GM19468 (cell line): ENCODE data around the gene LBHD2.
A peak's percentile ranks its signal among the peaks of the same experiment; 100 is the strongest.
"Not testable (repeated sequence)": the region's sequence is repeated elsewhere in the genome, so short reads cannot be mapped to it uniquely, and the experiment has no call there.

Experiments
- ATAC-seq: cut with Tn5 transposase; IDR thresholded peaks from one replicate; pipeline ENCODE4 v1.9.1; 2021; ENCODE audit warnings: mild to moderate bottlenecking, moderate library complexity, moderate number of reproducible peaks; ENCODE audit not compliant: unreplicated experiment; ENCODE audit errors: extremely low read depth

LBHD2 gene

DNA sequence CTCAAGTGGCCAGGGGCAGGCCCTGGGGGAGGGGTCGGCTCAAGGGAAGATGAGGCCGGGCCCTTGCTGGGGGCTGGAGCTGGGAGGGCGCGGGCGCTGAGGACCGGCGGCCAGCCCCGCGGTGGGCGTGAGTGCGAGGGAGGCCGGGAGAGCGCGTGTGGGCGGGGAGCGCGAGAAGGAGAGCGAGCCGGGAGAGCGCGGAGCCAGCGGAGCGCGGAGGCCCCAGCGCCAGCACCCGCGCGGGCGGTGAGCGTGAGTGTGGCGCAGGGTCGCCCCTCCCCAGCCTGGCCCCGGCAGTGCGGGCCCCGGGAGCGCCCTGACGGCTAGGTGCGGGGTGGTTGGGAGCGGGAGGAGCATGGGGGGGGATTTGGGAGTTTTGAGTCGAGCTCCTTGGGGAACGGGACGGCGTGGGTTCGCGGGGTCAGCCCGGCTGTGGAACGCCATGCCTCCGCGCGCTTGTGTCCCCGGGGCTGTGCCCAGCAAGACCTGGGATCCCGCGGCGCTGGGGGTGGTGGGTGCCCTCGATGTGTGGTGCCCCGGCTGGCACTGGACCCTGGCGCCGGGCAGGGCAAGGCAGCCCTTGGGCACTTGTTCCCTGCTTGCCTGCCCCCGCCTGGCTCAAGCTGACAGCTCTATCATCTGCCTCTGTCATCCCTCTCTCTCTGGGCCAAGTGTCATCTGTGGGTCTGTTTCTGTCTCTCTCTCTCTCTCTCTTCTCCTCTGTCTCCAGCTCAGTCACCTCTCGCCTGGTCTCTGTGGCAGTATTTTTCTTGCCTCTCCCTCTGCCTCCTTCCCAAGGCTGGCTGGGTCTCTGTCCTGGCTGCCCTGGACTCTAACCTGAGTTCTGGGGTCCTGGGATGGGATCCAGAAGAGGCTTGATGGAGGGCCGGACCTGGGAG, at the start of gene LBHD2:
Gene LBHD2 (plus strand): TSS at position 190 of the 899 bp plus-strand sequence. CDS start 1,803 bp downstream, outside the sequence.
- ATAC-seq = no peak

DNA sequence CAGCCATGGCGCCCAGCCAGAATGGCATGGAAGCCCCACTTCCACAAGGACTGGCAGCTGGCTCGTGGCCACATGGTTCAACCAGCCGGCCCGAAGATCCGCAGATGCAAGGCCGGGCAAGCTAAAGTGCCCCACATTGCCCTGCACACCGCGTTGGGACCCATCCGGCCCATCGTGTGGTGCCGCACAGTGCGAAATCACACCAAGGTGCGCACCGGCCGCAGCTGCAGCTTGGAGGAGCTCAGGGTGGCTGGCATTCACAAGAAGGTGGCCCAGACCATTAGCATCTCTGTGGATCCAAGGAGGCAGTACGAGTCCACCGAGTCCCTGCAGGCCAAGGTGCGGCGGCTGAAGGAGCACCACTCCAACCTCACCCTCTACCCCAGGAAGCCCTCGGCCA, 42.5 kb upstream of the LBHD2 start:
- no peak for ATAC-seq

DNA sequence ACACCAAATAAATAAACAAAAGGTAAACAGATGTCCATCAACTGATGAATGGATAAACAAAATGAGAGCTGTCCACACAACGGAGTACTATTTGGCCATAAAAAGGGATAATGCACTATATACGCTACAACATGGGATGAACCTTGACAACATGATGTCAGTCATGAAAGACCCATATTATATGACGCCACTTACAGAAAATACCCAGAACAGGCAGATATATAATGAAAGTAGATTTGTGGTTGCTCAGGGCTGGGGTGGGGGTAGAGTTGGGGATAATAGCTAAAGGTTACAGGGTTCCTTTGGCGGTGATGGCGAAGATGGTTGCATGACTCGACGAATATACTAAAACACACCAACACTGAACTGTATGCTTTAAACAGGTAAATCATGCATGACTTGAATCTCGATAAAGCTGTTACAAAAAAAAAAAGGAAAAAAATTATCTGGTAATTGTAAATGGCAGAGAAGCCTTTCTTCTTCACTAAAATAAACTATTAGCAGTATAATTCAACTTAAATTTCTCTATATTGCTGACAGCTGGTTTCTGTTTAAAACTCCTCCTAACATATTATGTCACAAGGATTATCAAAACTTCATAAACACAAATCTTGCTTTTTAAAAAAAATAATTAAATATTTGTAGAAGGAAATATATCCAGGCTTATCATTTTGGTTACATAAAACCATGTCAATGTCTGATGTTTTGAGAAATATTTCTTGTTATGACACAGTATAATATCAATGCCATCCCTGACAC, 40.6 kb upstream of the LBHD2 start:
- ATAC-seq = no peak

DNA sequence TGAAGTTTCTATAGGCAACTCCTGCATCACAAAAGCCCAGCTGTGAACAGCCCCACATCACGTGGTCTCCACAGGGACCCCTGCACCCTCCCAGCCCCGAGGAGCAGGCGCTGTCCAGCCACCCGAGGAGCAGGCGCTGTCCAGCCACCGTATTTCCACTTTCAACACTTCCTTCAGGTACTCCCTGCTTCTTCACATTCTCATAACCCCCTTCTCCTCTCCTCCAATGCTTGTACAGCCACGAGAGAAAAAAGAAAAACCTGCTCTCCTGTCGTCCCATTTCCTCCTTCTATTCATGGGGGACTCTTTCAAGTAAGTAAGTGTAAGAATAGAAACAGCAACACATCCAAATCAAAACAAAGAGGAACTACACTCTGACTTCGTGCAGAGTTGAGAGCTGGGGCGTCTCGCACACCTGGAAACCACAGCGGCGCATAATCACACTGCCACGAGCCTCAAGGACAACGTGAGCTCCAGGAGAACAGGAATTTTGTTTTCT, 38.6 kb upstream of the LBHD2 start:
- no peak for ATAC-seq

DNA sequence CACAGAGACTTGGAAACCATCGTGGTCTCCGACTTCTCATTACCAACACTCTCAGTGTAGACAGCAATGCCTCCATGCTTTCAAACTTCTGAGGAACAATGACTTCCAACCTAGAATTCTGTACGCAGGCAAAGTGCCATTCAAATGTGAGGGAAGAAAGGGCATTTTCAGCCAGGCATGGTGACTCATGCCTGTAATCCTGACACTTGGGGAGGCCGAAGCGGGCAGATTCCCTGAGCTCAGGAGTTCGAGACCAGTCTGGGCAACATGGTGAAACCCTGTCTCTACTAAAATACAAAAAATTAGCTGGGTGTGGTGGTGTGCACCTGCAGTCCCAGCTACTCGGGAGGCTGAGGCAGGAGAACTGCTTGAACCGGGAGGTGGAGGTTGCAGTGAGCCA, 36.6 kb upstream of the LBHD2 start:
- not testable (repeated sequence) for ATAC-seq

DNA sequence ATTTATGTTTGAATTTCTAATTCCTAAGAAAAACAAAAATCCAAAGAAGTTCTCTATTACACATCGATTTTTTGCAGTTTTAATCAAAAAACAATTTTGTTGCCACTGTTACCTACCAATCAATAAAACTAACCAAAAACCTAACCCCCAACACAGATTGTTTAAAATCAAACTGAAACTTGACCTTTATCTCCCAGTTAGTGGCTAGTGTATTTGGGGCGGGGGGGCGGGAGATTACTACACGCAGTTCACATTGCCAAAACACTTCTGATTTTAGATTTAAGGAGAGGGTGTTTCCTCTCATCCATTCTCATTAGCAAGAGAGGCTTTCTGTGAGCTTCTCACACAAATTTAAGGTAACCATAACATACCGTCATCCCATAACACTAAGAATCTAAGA, 33.1 kb upstream of the LBHD2 start:
- no peak for ATAC-seq

DNA sequence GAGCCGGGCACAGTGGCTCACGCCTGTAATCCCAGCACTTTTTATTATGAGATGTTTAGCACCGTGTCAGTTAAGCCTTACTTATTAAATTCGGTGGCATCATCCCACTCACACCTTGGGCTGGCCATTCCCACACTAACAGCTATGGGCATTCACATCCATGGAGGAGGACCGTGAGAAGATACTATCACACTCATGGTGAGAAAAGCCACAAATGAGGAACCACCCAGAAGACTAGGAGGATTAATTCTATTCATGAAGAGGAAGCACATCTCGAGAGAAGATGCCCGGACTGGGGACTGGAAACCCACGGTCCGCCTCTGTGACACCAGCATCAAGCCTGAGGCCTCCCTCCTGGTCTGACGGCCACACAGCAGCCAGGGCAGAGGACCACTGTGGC, 31.6 kb upstream of the LBHD2 start:
- ATAC-seq = no peak

DNA sequence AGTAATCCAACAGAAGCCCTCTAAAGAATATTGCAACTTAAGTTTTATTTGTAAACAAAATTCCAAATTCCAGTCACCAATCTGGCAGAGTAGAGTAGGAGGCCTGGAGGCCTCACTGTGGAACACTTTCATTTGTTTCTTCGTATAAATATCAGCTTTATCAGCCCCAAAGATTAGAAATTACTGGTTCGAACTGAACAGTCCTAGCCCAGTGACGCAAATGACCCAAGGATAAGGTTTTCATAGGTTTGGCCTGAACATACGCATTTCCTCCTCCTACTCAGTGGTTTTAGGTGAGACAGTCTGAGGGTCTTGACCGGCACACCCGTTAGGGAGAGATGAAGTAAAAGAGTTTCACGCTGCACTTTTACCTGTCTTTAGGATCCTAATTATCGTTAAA, 28.3 kb upstream of the LBHD2 start:
- ATAC-seq = no peak

DNA sequence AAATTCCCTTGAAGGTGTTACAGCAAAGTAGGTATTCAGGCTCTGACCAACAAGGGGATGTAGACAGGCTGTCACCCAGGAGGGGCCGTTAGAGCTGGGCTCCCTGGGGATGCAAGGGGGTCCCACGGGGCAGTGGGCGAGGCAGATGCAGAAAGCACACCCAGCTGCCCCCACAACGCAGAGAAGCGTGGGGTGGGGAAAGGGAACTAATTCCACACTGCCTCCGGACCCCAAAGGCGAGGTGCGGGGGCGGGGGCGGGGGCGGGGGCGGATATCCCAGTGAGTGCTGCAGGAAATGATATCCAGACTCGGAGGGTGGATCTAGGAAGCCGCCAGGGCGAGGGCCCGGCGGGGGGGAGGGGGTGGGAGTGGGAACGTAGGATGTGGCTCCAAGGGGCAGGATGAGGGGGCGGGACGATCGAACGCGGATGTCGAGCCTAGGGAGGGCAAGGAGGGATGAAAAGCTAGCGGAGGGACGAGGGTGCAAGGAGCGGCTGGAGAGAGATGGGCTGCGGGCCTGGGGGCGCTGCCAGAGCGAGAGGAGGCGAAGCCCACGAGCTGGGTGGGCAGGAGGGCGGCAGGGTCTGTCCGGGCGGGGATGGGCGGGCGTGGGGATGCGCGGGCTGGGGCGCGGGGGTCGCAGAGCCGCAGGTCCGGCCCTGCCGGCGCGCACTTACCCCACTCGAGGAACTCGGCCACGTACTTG, 27.5 kb upstream of the LBHD2 start:
- no peak for ATAC-seq

DNA sequence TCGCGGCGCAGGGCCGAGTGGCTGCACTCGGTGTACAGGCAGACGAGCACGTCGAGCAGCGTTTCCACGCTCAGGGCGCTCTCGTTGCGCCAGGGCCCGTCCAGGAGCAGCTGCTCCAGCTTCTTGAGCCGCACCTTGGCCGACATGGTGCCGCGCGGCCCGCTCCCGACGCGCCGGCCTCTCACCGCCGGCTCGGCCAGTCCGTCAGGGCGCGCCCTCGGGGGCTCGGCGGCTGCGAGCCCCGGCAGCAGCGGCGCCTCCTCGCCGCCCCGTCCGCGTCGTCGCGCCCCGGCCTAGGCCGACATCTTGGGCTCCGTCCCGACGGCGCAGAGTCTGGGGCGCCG, 27.0 kb upstream of the LBHD2 start:
- no peak for ATAC-seq

DNA sequence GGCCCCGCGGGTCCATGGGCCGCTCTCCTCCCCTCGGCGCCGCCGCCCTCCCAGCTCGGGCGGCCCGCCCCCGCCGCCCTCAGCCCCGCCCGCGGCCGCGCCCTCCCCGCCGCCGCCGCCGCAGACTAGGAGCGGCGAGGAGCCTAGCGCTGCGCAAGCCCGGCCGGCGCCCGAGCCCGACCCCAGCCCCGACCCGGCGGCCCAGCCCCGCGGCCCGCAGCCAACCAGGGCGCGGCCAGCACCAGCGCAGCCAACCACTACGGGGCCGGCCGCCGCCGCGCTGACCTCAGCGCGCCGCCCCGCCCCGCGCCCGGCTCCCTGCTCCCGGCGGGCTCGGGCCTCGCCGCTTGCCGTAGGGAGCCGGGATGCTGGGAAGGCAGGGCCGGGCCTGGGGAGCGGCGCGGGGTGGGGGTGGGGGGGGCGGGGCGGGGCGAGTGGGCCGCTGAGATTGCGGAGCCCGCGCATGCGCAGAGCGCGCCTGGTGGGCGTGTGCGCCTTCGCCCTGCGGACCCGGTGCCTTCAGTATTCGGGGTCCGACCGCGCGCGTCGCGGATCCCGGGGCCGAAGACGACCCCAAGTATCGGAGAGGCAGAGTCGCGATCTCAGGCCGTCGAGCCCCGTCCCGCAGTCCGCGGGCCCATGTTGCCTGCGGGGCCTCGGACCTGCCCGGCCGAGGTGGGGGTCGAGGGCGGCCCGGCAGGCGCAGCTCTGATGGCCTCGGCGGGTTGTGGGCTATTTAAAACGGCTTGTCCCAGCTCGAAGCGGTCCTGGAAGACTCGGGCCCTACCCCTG, 26.4 kb upstream of the LBHD2 start, which contains the start of gene CDC42BPB:
Gene CDC42BPB (minus strand): TSS at position 178 of the 792 bp plus-strand sequence. CDS start 376 bp downstream, outside the sequence.
- peak; percentile 58 for ATAC-seq

DNA sequence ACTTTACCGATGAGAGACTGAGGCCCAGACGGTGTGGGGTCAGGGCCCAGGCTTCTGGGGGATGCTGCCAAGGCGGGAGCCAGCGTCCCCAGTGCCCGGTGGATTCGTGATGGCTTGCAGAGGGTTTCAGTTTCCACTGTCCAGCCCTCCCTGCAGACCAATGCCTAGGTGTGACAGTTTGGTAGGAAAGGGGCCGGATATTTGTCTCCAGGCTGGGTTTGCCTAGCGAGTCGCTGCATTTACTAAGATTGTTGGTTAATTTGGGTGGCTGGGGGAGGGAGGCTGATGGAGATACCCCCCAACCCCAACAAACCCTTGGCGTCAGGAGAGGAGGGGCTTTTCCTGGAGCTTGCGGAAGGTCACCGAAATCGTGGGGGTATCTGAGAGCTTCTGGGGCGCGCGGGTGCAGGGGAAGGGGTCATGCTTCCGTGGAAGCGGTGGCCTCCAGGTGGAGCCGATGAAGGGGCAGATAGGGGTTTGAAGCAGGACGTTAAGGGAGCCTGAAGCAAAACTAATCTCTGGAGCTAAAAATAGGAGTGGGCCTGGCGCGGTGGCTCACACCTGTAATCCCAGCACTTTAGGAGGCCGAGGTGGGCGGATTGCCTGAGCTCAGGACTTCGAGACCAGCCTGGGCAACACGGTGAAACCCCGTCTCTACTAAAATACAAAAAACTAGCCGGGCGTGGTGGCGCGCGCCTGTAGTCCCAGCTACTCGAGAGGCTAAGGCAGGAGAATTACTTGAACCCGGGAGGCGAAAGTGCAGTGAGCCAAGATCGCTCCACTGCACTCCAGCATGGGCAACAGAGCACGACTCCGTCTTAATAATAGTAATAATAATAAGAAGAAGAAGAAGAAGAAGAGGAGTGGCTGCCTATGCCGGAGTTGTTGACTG, 25.6 kb upstream of the LBHD2 start:
- ATAC-seq = no peak

DNA sequence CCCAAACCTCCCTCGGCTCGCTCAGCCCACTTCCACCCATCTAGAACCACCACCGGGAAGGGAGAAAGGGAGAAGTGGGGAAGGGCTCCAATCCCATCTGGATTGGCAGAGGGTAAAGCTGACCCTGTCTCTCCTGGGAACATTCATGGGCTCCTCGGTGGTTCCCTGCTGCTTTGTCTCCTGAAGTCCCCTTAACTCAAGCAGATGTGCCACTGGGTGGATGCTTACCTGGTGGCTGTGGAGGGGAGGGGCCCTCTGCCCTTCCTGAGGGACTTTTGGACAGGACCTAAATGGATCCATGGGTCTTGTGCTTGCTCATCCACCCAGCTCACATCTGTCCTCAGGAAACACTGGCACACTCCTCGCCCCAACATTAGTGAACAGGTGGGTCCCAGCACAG, 24.5 kb upstream of the LBHD2 start:
- no peak for ATAC-seq

DNA sequence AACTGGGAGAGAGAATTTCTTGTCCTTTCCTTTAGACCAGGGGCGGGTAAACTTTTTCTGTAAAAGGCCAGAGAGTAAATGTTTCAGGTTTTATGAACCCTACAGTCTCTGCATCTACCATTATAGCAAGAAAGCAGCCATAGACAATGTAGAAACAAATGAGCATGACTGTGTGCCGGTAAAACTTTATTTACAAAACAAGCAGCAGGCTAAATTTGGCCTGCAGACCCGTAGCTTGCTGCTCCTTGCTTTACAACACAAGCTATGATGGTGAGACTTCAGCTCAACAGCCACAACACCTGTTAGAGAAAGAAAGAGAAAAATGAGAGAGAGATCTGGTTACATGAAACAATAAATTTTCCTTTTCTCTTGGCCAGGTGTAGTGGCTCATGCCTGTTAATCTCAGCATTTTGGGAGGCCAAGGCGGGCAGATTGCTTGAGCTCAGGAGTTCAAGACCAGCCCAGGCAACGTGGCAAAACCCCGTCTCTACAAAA, 22.5 kb upstream of the LBHD2 start:
- no peak for ATAC-seq

DNA sequence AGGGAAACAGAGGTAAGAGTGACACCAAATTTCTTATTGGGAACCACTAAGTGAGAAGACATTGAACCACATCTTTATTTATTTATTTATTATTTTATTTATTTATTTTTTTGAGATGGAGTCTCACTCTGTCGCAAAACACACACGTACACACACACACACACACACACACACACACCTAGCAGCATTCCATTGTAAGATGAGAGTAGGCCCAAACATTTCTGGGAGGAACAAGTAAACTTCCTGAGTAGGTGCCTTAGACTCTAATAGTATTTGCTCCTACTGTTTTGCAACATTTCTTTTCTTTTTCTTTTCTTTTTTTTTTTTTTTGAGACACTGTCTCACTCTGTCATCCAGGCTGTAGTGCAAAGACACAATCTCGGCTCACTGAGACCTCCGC, 19.6 kb upstream of the LBHD2 start:
- no peak for ATAC-seq

DNA sequence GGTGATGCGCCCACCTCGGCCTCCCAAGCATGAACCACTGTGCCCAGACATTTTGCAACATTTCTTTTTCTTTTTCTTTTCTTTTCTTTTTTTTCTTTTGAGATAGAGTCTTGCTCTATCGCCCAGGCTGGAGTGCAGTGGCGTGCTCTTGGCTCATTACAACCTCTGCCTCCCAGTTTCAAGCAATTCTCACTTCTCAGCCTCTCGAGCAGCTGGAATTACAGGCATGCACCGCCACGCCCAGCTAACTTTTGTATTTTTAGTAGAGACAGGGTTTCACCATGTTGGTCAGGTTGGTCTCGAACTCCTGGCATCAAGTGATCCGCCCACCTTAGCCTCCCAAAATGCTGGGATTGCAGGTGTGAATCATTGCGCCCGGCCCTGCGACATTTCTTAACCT, 19.0 kb upstream of the LBHD2 start:
- no peak for ATAC-seq

DNA sequence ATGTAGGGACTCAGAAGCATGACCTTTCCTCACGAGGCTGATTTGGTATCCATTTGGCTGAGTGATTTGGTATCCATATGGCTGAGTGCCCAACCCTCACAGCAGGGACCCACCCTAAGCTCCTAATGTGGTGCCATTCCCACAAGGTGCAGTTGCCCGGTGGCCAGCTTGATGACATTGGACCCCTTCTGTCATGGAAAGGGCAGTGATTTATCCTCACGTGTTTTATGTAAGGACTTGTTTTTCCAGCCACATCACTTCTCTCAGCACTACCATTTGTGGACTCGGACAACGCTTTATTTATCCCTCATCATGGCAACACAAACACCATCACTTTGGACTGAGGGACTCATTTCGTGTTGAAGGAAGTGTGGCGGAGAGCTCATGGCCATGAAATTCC, 18.1 kb upstream of the LBHD2 start:
- no peak for ATAC-seq

DNA sequence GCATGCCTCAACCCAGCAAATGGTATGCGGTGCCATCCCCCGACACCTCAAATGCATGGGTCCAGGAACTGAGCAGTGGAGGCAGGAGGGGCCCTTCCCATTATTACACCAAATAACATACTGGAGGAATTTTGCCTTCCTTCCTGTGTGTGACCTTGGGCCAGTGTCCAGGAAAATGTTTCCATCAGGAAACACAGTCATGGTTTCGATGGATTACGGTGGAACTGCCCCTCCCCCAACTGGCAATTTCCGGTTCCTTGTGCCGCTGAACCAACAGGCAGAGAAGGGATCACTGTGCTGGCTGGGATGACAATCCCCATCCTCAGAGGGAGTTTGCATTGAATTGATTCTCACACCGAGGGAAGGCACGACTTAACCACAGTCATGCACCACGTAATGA, 17.6 kb upstream of the LBHD2 start:
- no peak for ATAC-seq
